Measurements from ENCODE around the gene FAT1. TPM values are rescaled to one million over a fixed set of nuclear protein-coding genes. Genes with fewer than 3 reads are reported as not detected.

FAT1 gene
- total and polyA plus RNA-seq, 2 donors (not counting 3 experiments of a cell fraction or from before 2014, with no cell fraction given): 9.2 to 9.8 TPM

GRCh38 chr4:186760576-186760975 is 36.9 kb upstream of the FAT1 start:
- ChIA-PET POLR2A (no interaction called here), CTCF (no interaction called here)
- H3K4me2 ChIP-seq (ENCODE audit: insufficient read depth, low read length): no peak overlapping the region
- dilution Hi-C loops (cut with MboI; ENCODE audit: extremely low pct_ligation_motif_present, low sequenced_read_pairs): no loop called here
- H3K4me3 ChIP-seq (replicated peaks in 1 of 3; ENCODE audit: insufficient read depth in 1 of 3, low read depth in 1 of 3, low read length in 3 of 3): no peak overlapping the region
- intact Hi-C loops (cut with micrococcal nuclease): no loop called here
- no peak for DNase-seq (ENCODE audit: low read depth, low spot score)
- no peaks in the 10 kb centered on the region for H3K9me3 ChIP-seq (replicated peaks; ENCODE audit: control insufficient read depth, insufficient read depth, low read length)
- no peak for FAIRE-seq
- no peaks in the 10 kb centered on the region for H3K9me1 ChIP-seq (replicated peaks; ENCODE audit: control insufficient read depth, extremely low read depth, insufficient read depth, low read length)
- TF ChIP-seq MAX (IDR thresholded peaks at IDR 0.05; ENCODE audit: insufficient read depth, insufficient read length) (no peak), POLR2AphosphoS5 (IDR thresholded peaks at IDR 0.05; ENCODE audit: insufficient read depth, low read depth, low read length) (no peak)
- H4K20me1 ChIP-seq (replicated peaks; ENCODE audit: control insufficient read depth, extremely low read depth, insufficient read depth, low read length): no peaks in the 10 kb centered on the region
- BruUV-seq (replicated peaks): no TSS peak
- H3K9ac ChIP-seq (replicated peaks; ENCODE audit: extremely low read depth, insufficient read depth, low read length): no peak overlapping the region
- H2AFZ ChIP-seq (ENCODE audit: low read depth, low read length): no peak overlapping the region
- no peaks in the 10 kb centered on the region for H3K79me2 ChIP-seq (ENCODE audit: control insufficient read depth, insufficient read depth, low read length)
- no peaks in the 10 kb centered on the region for H3K36me3 ChIP-seq (ENCODE audit: control insufficient read depth in 2 of 2, extremely low read depth in 1 of 2, insufficient read depth in 2 of 2, low read length in 2 of 2)
- no peaks in the 10 kb centered on the region for H3K4me1 ChIP-seq (ENCODE audit: control insufficient read depth, extremely low read depth, insufficient read depth, low read length)
- H3K27me3 ChIP-seq (ENCODE audit: control insufficient read depth in 2 of 2, insufficient read depth in 2 of 2, low read length in 2 of 2): no peaks in the 10 kb centered on the region
- no peak overlapping the region for H3K27ac ChIP-seq (ENCODE audit: insufficient read depth, low read depth, low read length)

- H3K36me3 ChIP-seq (ENCODE audit: control insufficient read depth in 2 of 2, extremely low read depth in 1 of 2, insufficient read depth in 2 of 2, low read length in 2 of 2): no peaks in the 10 kb centered on the region
- H3K27me3 ChIP-seq (ENCODE audit: control insufficient read depth in 2 of 2, insufficient read depth in 2 of 2, low read length in 2 of 2): no peaks in the 10 kb centered on the region
- no peak for FAIRE-seq
- no peaks in the 10 kb centered on the region for H3K9me1 ChIP-seq (replicated peaks; ENCODE audit: control insufficient read depth, extremely low read depth, insufficient read depth, low read length)
- POLR2A ChIA-PET: no interaction called here
- no peak overlapping the region for H3K4me2 ChIP-seq (ENCODE audit: insufficient read depth, low read length)
- no peaks in the 10 kb centered on the region for H3K4me1 ChIP-seq (ENCODE audit: control insufficient read depth, extremely low read depth, insufficient read depth, low read length)
- DNase-seq (ENCODE audit: low read depth, low spot score): no peak
- H3K4me3 ChIP-seq (replicated peaks in 1 of 3; ENCODE audit: insufficient read depth in 1 of 3, low read depth in 1 of 3, low read length in 3 of 3): no peak overlapping the region
- H3K9ac ChIP-seq (replicated peaks; ENCODE audit: extremely low read depth, insufficient read depth, low read length): no peak overlapping the region
- H4K20me1 ChIP-seq (replicated peaks; ENCODE audit: control insufficient read depth, extremely low read depth, insufficient read depth, low read length): no peaks in the 10 kb centered on the region
- no peak overlapping the region for H3K27ac ChIP-seq (ENCODE audit: insufficient read depth, low read depth, low read length)
- H3K9me3 ChIP-seq (replicated peaks; ENCODE audit: control insufficient read depth, insufficient read depth, low read length): no peaks in the 10 kb centered on the region
- dilution Hi-C loops (cut with MboI; ENCODE audit: extremely low pct_ligation_motif_present, low sequenced_read_pairs): no loop called here
- no peak for TF ChIP-seq MAX (IDR thresholded peaks at IDR 0.05; ENCODE audit: insufficient read depth, insufficient read length)
- no peak for TF ChIP-seq GATA2 (IDR thresholded peaks at IDR 0.05; ENCODE audit: insufficient read depth, insufficient read length, low read depth, low read length)
- TF ChIP-seq JUN (IDR thresholded peaks at IDR 0.05; ENCODE audit: borderline replicate concordance, insufficient read depth, insufficient read length, low read depth): no peak
- TF ChIP-seq EZH2 (IDR thresholded peaks at IDR 0.05; ENCODE audit: borderline replicate concordance, low read depth, low read length, severe bottlenecking): no peak
- no peak for TF ChIP-seq POLR2AphosphoS5 (IDR thresholded peaks at IDR 0.05; ENCODE audit: insufficient read depth, low read depth, low read length)
- intact Hi-C loops (cut with micrococcal nuclease): no loop called here
- no peak overlapping the region for H2AFZ ChIP-seq (ENCODE audit: low read depth, low read length)
- no TSS peak for BruUV-seq (replicated peaks)
- no peaks in the 10 kb centered on the region for H3K79me2 ChIP-seq (ENCODE audit: control insufficient read depth, insufficient read depth, low read length)
- CTCF ChIA-PET: interaction anchor here (0.8 kb wide), 1 partner anchor 12 kb away, joined by 3 read pairs; no protein-coding TSS in a partner anchor
Observed at GRCh38 chr4:186759990-186760389, 36.3 kb upstream of the FAT1 start.
